GM19351 (cell line): Measurements from ENCODE around the gene TNS4.

ENCODE experiments used
- ATAC-seq: cut with Tn5 transposase; IDR thresholded peaks from one replicate; pipeline ENCODE4 v1.9.1; 2021; ENCODE audit warnings: mild to moderate bottlenecking, moderate library complexity; ENCODE audit not compliant: unreplicated experiment

Gene TNS4

GRCh38 chr17:40496634-40497420 is 4.6 kb downstream of the TNS4 start:
- no peak for ATAC-seq

- ATAC-seq, result no peak
These were observed 5.3 kb downstream of the TNS4 start for GRCh38 chr17:40496170-40496569.

GRCh38 chr17:40495140-40495539 is 6.3 kb downstream of the TNS4 start:
- no peak for ATAC-seq

GRCh38 chr17:40493697-40494096 is 7.7 kb downstream of the TNS4 start:
- ATAC-seq, result no peak

- no peak for ATAC-seq
These were observed 9.9 kb downstream of the TNS4 start for GRCh38 chr17:40491486-40491885.

- ATAC-seq, result no peak
These were observed 10.4 kb downstream of the TNS4 start for GRCh38 chr17:40490982-40491381.

GRCh38 chr17:40490289-40490853 is 11.1 kb downstream of the TNS4 start:
- no peak for ATAC-seq

- ATAC-seq, result no peak
These were observed 13.9 kb downstream of the TNS4 start for GRCh38 chr17:40487371-40488020.

GRCh38 chr17:40486522-40487370 is 14.7 kb downstream of the TNS4 start:
- ATAC-seq, result no peak

GRCh38 chr17:40485851-40486521 is 15.4 kb downstream of the TNS4 start:
- no peak for ATAC-seq

GRCh38 chr17:40484973-40485530 is 16.4 kb downstream of the TNS4 start:
- no peak for ATAC-seq

GRCh38 chr17:40484285-40484972 is 17.0 kb downstream of the TNS4 start:
- ATAC-seq, result no peak

GRCh38 chr17:40483679-40484078 is 17.7 kb downstream of the TNS4 start:
- ATAC-seq, result no peak

GRCh38 chr17:40482722-40483121 is 18.7 kb downstream of the TNS4 start:
- ATAC-seq, result no peak

GRCh38 chr17:40481106-40481505 is 20.3 kb downstream of the TNS4 start:
- ATAC-seq, result no peak

GRCh38 chr17:40480501-40481003 is 20.9 kb downstream of the TNS4 start:
- no peak for ATAC-seq

GRCh38 chr17:40479754-40480480 is 21.5 kb downstream of the TNS4 start:
- ATAC-seq, result no peak

- no peak for ATAC-seq
These were observed 22.9 kb downstream of the TNS4 start for GRCh38 chr17:40478486-40478885.

- no peak for ATAC-seq
These were observed 23.6 kb downstream of the TNS4 start for GRCh38 chr17:40477796-40478195.
